Choroid plexus epithelial cell (primary cell): ENCODE results near the gene NTM.
A peak's percentile ranks its signal among the peaks of the same experiment; 100 is the strongest.

Experiments
- DNase-seq: peaks from one replicate; pipeline ENCODE4 v3.0.0-alpha.2; 2010; ENCODE audit warnings: low read depth
- H3K4me3 ChIP-seq: 2 replicates; pipeline ENCODE4 v1.5.1; 2011; ENCODE audit warnings: low read depth, mild to moderate bottlenecking, control low read depth, low read length, moderate library complexity
- TF ChIP-seq, protein P1 (sequence below): conservative IDR thresholded peaks from 2 replicates; pipeline ENCODE4 v1.5.1; 2011; ENCODE audit warnings: low read depth, mild to moderate bottlenecking, control low read depth, inconsistent platforms, low read length, moderate library complexity

NTM gene

DNA sequence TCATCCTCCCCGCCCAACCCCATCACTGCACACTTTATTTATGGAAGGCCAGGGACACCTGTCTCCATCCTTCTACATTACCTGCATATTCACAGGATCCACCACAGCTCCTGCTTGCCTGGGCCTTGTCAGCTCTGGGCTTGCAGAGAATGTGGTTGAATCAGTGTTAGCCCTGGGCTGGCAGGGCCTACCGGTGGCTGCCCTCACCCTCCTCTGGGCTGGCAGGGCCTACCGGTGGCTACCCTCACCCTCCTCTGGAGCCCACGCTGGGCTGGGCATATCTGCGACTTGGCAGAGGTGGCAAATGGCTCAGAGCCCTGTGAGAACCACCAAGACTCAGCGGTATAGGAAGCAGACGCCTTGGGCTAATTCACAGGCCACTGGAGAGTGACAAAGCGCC, 300.9 kb downstream of the NTM start:
- DNase-seq = no peak
- TF ChIP-seq, protein P1, sequence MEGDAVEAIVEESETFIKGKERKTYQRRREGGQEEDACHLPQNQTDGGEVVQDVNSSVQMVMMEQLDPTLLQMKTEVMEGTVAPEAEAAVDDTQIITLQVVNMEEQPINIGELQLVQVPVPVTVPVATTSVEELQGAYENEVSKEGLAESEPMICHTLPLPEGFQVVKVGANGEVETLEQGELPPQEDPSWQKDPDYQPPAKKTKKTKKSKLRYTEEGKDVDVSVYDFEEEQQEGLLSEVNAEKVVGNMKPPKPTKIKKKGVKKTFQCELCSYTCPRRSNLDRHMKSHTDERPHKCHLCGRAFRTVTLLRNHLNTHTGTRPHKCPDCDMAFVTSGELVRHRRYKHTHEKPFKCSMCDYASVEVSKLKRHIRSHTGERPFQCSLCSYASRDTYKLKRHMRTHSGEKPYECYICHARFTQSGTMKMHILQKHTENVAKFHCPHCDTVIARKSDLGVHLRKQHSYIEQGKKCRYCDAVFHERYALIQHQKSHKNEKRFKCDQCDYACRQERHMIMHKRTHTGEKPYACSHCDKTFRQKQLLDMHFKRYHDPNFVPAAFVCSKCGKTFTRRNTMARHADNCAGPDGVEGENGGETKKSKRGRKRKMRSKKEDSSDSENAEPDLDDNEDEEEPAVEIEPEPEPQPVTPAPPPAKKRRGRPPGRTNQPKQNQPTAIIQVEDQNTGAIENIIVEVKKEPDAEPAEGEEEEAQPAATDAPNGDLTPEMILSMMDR = no peak
- no peak overlapping the region for H3K4me3 ChIP-seq

DNA sequence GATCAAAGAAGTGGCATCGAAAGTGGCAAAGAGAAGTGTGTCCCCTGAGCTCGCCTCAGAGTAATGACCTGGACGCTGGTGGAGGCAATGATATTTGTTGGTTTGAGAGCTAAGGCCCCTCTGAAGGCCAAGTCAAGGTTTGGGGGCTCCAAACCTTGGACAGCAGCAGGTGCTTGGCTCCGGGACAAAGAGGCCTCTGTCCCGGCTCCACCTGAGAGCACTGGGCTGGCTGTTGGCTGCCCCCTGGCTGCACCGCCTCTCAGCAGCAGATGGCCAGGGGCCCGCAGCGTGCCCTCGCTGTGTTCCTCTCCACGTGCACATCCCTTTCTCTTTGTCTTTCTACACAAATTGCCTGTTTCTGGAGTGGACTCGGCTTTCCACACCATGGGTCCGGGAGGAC, 301.3 kb downstream of the NTM start:
- DNase-seq = no peak
- TF ChIP-seq, protein P1 = peak; percentile 14
- no peak overlapping the region for H3K4me3 ChIP-seq

DNA sequence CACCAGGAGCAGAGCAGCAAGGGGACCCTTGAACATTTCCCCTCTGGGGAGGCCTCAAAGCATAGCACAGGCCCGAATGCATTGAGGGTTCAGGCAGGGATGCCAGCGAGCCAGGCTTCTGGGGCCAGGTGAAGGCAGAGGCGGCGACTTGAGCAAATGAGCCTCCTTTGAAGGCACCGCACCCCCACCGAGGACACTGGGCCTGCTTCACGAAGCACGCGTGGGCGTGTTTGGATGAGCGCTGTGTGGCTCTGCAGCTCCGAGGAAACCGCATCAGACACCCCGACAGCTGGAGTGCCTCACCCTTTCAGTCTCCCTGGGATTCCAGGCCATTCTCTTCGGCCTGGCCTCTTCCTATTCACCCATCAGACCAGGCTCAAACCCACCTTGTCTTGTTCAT, 301.8 kb downstream of the NTM start:
- no peak for DNase-seq
- TF ChIP-seq, protein P1 = no peak

DNA sequence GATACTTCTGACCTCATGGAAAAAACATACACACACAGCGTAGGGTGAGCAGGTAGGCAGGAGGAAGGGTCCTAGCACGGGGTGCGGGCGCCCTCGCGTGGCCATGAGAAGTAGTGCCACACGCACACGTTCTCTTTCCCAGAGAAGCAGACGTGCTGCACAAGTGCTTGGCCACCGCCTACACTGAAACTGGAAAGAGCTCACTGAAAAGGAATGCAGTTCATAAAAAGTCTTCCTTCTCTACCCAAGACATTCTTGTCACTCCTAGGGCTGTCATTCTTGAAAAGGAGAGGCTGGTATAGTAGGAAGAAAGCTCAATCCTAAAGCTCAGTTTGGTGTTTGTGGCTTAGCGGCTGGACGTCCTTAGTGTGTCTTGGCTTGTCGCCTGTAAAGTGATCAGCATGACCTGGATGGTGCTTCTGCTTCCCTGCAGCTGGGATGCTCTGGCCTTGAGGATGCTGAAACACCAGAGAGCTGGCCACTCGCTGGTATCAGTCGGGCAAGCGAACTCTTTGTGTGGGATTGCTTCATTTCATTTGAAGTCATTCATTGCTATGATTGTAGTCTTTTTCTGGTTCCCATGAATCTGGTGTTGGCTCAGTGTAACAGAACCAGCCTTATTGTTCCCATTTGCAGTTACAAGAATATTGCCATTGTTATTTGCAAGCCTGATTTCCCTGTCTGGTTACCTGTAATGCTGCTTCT, 303.8 kb downstream of the NTM start:
- H3K4me3 ChIP-seq = no peak overlapping the region
- peak; percentile 91 for DNase-seq
- TF ChIP-seq, protein P1 = peak; percentile 100

More for the DNA sequence above, 301.8 kb downstream of the NTM start:
- no peak overlapping the region for H3K4me3 ChIP-seq

DNA sequence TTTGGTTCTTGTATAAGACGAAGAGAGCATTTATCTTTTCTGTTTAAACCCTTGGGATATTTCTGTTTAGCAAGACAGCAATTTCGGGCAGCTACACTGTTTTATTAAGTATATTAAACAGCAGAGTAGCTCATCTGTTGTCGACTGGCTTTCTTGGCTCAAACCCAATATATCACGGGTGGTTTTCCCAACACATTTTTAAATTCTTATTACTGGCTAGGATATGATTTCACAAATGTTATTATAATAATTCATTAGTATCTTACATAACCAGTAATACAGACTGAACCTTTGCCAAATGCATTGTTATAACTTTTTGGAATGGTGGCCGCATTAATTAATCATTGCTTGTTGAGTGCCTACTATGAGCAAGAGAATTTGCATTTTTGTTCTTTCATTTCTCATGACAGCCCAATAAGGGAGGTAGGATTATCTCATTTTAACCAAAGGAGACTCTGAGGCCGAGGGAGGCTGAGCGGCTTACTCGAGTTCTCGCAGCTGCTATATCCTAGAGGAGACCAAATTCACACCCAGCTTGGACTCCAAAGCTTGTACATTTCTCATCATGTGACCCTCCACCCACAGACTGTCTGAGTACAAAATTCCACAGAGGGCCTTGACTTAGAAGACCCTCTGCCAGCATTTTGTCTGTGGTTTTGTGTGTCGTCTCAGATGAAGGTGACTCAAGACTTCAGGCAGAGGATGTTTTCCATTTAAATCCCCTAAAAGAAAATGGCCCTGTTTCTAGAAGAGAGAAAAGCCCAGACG, 304.9 kb downstream of the NTM start:
- TF ChIP-seq, protein P1 = no peak
- peak; percentile 13 for DNase-seq
- no peak overlapping the region for H3K4me3 ChIP-seq

DNA sequence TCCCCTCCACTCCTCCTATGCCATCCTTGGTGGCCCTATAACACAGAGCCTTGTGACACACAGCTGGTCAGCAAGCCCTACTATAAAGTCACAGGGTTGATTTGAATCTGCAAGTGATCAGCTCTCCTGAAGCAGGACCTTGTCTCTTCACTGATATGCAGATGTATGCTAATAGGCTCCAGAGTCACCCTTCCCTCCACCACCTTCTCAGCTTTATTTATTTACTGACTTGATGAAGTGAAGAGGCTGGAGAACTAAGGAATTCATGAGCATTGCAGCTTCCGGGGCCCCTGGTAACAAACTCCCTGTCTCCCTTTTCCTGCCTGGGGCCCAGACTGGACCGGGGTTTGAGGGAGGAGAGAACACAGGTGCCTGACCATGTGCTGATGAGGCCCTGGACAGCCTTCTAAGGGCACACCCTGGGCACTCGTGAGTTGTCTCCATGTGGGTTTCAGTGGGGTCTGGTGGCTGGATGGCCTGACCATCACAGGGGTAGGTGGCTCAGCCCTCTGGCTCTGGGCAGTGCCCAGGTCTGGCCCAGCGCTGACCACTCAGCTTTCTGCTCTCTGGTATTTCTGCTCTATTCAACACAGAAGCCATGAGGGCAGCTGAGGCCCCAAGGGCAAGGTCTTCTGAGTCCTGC, 307.5 kb downstream of the NTM start:
- H3K4me3 ChIP-seq = no peak overlapping the region
- TF ChIP-seq, protein P1 = no peak
- no peak for DNase-seq
